ENCODE measurements around the gene TTC21B. TPM values are rescaled to one million over a fixed set of nuclear protein-coding genes. Genes with fewer than 3 reads are reported as not detected.

The TTC21B gene
- total and polyA plus RNA-seq, 9 of the 15 experiments (the other 6 are each of a cell fraction or from before 2014, with no cell fraction given): 5.2 to 34.9 (median 18.5) TPM

DNA sequence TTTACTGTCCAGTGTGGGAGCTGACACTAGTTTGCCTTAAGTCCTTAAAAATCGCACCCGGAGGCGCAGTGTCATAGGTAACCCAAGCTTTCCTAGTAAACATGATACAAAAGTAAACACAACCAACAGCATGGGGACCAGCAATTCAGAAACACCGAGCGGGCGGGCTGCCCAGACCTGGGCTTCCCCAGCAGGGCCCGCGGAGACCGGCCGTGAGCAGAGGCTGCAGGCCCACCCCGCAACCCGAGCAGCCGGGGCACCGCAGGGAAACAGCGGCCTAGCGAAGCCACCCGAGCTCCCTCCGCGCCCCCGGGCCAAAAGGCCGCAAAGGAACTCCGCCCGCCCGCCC, 296 bp downstream of the TTC21B start (continued):
- TF ChIP-seq TEAD1 (CRISPR knock-in tag; IDR thresholded peaks at IDR 0.05) (peak in 1 of 2 experiments; percentile 17; a peak in 1 of 4 replicates), FOXK2 (conservative IDR thresholded peaks at IDR 0.05 in 1 of 2, IDR thresholded peaks at IDR 0.05 in 1 of 2; ENCODE audit: low read depth in 2 of 2) (peak in 1 of 2 experiments; percentile 59; a peak in 3 of 4 replicates), NONO (IDR thresholded peaks at IDR 0.05; ENCODE audit: low read depth in 2 of 2, low read length in 1 of 2) (no peak), FOXP1 (CRISPR knock-in tag; IDR thresholded peaks at IDR 0.05) (0 out of 2 replicates have a peak, but pooled peaks have one; percentile 5), RHOXF2B (CRISPR knock-in tag; conservative IDR thresholded peaks at IDR 0.05) (0 out of 2 replicates have a peak, but pooled peaks have one; percentile 27)
- TF ChIP-seq, protein P1, sequence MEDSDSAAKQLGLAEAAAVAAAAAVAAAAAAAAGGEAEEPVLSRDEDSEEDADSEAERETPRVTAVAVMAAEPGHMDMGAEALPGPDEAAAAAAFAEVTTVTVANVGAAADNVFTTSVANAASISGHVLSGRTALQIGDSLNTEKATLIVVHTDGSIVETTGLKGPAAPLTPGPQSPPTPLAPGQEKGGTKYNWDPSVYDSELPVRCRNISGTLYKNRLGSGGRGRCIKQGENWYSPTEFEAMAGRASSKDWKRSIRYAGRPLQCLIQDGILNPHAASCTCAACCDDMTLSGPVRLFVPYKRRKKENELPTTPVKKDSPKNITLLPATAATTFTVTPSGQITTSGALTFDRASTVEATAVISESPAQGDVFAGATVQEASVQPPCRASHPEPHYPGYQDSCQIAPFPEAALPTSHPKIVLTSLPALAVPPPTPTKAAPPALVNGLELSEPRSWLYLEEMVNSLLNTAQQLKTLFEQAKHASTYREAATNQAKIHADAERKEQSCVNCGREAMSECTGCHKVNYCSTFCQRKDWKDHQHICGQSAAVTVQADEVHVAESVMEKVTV (CRISPR knock-in tag; IDR thresholded peaks at IDR 0.05): no peak
- TF ChIP-seq, protein P2, sequence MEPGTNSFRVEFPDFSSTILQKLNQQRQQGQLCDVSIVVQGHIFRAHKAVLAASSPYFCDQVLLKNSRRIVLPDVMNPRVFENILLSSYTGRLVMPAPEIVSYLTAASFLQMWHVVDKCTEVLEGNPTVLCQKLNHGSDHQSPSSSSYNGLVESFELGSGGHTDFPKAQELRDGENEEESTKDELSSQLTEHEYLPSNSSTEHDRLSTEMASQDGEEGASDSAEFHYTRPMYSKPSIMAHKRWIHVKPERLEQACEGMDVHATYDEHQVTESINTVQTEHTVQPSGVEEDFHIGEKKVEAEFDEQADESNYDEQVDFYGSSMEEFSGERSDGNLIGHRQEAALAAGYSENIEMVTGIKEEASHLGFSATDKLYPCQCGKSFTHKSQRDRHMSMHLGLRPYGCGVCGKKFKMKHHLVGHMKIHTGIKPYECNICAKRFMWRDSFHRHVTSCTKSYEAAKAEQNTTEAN (CRISPR knock-in tag; IDR thresholded peaks at IDR 0.05): peak; percentile 9; the same call in 1 of the 2 replicates
- TF ChIP-seq, protein P3, sequence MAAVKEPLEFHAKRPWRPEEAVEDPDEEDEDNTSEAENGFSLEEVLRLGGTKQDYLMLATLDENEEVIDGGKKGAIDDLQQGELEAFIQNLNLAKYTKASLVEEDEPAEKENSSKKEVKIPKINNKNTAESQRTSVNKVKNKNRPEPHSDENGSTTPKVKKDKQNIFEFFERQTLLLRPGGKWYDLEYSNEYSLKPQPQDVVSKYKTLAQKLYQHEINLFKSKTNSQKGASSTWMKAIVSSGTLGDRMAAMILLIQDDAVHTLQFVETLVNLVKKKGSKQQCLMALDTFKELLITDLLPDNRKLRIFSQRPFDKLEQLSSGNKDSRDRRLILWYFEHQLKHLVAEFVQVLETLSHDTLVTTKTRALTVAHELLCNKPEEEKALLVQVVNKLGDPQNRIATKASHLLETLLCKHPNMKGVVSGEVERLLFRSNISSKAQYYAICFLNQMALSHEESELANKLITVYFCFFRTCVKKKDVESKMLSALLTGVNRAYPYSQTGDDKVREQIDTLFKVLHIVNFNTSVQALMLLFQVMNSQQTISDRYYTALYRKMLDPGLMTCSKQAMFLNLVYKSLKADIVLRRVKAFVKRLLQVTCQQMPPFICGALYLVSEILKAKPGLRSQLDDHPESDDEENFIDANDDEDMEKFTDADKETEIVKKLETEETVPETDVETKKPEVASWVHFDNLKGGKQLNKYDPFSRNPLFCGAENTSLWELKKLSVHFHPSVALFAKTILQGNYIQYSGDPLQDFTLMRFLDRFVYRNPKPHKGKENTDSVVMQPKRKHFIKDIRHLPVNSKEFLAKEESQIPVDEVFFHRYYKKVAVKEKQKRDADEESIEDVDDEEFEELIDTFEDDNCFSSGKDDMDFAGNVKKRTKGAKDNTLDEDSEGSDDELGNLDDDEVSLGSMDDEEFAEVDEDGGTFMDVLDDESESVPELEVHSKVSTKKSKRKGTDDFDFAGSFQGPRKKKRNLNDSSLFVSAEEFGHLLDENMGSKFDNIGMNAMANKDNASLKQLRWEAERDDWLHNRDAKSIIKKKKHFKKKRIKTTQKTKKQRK (IDR thresholded peaks at IDR 0.05; ENCODE audit: borderline replicate concordance, low read depth, low read length): no peak
- TF ChIP-seq, protein P4, sequence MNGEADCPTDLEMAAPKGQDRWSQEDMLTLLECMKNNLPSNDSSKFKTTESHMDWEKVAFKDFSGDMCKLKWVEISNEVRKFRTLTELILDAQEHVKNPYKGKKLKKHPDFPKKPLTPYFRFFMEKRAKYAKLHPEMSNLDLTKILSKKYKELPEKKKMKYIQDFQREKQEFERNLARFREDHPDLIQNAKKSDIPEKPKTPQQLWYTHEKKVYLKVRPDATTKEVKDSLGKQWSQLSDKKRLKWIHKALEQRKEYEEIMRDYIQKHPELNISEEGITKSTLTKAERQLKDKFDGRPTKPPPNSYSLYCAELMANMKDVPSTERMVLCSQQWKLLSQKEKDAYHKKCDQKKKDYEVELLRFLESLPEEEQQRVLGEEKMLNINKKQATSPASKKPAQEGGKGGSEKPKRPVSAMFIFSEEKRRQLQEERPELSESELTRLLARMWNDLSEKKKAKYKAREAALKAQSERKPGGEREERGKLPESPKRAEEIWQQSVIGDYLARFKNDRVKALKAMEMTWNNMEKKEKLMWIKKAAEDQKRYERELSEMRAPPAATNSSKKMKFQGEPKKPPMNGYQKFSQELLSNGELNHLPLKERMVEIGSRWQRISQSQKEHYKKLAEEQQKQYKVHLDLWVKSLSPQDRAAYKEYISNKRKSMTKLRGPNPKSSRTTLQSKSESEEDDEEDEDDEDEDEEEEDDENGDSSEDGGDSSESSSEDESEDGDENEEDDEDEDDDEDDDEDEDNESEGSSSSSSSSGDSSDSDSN (IDR thresholded peaks at IDR 0.05; ENCODE audit: borderline replicate concordance in 1 of 2, low read depth in 2 of 2, low read length in 2 of 2): no peak

All from K562 (cell line).